NB4 (cell line): Measurements from ENCODE around the gene FAXDC2.

Source experiments
- POLR2A ChIP-seq: IDR thresholded peaks from 2 replicates; pipeline ENCODE4 v1.6.1; 2011; ENCODE audit warnings: mild to moderate bottlenecking; ENCODE audit not compliant: insufficient read length; ENCODE audit errors: extremely low read depth
- TF ChIP-seq, protein P1 (sequence below): IDR thresholded peaks from one replicate; pipeline ENCODE4 v1.5.1; 2012; ENCODE audit warnings: low read depth, low read length
- TF ChIP-seq, protein P2 (sequence below): IDR thresholded peaks from 2 replicates; pipeline ENCODE4 v1.6.1; 2011; ENCODE audit warnings: low read depth, low read length

DNA sequence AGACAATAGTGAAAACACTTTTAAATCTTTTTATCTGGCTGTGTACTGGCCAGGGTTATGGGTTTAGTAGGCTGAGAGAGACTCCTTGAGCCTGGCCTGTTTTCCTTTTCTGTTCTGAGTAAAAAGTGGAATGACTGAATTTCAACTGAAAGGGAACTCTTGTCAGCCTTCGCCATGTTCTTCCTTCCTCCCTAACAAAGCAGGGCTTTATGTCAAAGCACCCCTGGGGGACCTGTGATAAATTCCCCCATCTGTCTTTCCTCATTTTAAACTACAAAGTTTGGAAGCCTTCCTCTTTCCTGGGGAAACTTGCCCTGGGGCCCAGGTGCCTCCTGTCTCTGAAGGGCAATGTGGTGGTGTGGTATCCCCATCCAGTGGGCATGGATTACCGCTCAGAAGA is 65.5 kb downstream of the FAXDC2 start:
- TF ChIP-seq, protein P1, sequence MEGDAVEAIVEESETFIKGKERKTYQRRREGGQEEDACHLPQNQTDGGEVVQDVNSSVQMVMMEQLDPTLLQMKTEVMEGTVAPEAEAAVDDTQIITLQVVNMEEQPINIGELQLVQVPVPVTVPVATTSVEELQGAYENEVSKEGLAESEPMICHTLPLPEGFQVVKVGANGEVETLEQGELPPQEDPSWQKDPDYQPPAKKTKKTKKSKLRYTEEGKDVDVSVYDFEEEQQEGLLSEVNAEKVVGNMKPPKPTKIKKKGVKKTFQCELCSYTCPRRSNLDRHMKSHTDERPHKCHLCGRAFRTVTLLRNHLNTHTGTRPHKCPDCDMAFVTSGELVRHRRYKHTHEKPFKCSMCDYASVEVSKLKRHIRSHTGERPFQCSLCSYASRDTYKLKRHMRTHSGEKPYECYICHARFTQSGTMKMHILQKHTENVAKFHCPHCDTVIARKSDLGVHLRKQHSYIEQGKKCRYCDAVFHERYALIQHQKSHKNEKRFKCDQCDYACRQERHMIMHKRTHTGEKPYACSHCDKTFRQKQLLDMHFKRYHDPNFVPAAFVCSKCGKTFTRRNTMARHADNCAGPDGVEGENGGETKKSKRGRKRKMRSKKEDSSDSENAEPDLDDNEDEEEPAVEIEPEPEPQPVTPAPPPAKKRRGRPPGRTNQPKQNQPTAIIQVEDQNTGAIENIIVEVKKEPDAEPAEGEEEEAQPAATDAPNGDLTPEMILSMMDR = no peak
- TF ChIP-seq, protein P2, sequence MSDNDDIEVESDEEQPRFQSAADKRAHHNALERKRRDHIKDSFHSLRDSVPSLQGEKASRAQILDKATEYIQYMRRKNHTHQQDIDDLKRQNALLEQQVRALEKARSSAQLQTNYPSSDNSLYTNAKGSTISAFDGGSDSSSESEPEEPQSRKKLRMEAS = no peak
- TF ChIP-seq POLR2A = no peak
